Osteoblast (primary cell): ENCODE results near the gene PLD4. TPM values are rescaled to one million over a fixed set of nuclear protein-coding genes. Genes with fewer than 3 reads are reported as not detected.

ENCODE experiments used
- DNase-seq: peaks from one replicate; pipeline ENCODE4 v3.0.0; 2011; ENCODE audit warnings: low spot score, mixed read lengths; ENCODE audit not compliant: insufficient read length; ENCODE audit errors: missing footprints
- H2AFZ ChIP-seq: 2 replicates; pipeline ENCODE4 v1.6.0; 2011; ENCODE audit warnings: mild to moderate bottlenecking, low read length
- H3K27ac ChIP-seq: 2 replicates; pipeline ENCODE4 v1.5.1; 2011; ENCODE audit warnings: mild to moderate bottlenecking, low read depth, low read length, moderate library complexity
- H3K27me3 ChIP-seq: 2 replicates; pipeline ENCODE4 v1.6.0; 2012; ENCODE audit warnings: mild to moderate bottlenecking, control low read depth, inconsistent platforms, low read length, moderate library complexity; ENCODE audit not compliant: insufficient read depth
- H3K36me3 ChIP-seq: 2 replicates; pipeline ENCODE4 v1.5.1; 2011; ENCODE audit warnings: mild to moderate bottlenecking, low read length, control low read depth, moderate library complexity; ENCODE audit not compliant: insufficient read depth
- H3K4me1 ChIP-seq: 2 replicates; pipeline ENCODE4 v1.5.1; 2011; ENCODE audit warnings: mild to moderate bottlenecking, low read length, control low read depth, moderate library complexity; ENCODE audit not compliant: insufficient read depth
- H3K4me2 ChIP-seq: 2 replicates; pipeline ENCODE4 v1.6.0; 2011; ENCODE audit warnings: mild to moderate bottlenecking, low read length; ENCODE audit not compliant: insufficient read depth
- H3K4me3 ChIP-seq: fragments of 200-600 bp; sonication (generic); 3 replicates; pipeline ENCODE4 v1.5.1; 2012; ENCODE audit warnings: mild to moderate bottlenecking, low read length, inconsistent platforms; ENCODE audit not compliant: insufficient read depth
- H3K79me2 ChIP-seq: 2 replicates; pipeline ENCODE4 v1.6.0; 2012; ENCODE audit warnings: mild to moderate bottlenecking, low read length, control low read depth, inconsistent platforms; ENCODE audit not compliant: insufficient read depth
- H3K9me3 ChIP-seq: 2 replicates; pipeline ENCODE4 v1.5.1; 2011; ENCODE audit warnings: low read depth, low read length, control low read depth
- H4K20me1 ChIP-seq: 2 replicates; pipeline ENCODE4 v1.6.0; 2012; ENCODE audit warnings: mild to moderate bottlenecking, low read length, control low read depth; ENCODE audit not compliant: insufficient read depth
- CTCF ChIP-seq: IDR thresholded peaks from 2 replicates; pipeline ENCODE4 v1.5.1; 2011; ENCODE audit warnings: mild to moderate bottlenecking, low read depth, low read length, moderate library complexity; ENCODE audit errors: extremely low read depth
- total RNA-seq: library from RNA; depleted of rRNA; stranded (reverse); fragments of >200 nt; gene quantifications from 2 replicates; pipeline ENCODE4 v1.2.3, GENCODE V29; 2012

PLD4 gene
- total RNA-seq, 1 donor, result not detected

GRCh38 chr14:104957146-104958113 lies 32.8 kb downstream of the PLD4 start:
- peak; percentile 58 for DNase-seq
- Histone ChIP-seq H3K79me2 (no peaks in the 10 kb centered on the region), H3K27me3 (no peaks in the 10 kb centered on the region), H3K27ac (no peak overlapping the region), H2AFZ (no peak overlapping the region), H3K4me1 (no peaks in the 10 kb centered on the region), H4K20me1 (no peaks in the 10 kb centered on the region), H3K9me3 (no peaks in the 10 kb centered on the region), H3K4me3 (no peak overlapping the region), H3K4me2 (no peak overlapping the region), H3K36me3 (no peaks in the 10 kb centered on the region)
- TF ChIP-seq CTCF, result no peak

GRCh38 chr14:104964546-104964945 lies 39.9 kb downstream of the PLD4 start:
- Histone ChIP-seq H3K79me2 (peaks cover 4% of the 10 kb centered on the region), H3K4me2 (no peak overlapping the region)
- no peak for TF ChIP-seq CTCF

GRCh38 chr14:104965561-104966231 lies 41.0 kb downstream of the PLD4 start:
- H3K4me1 ChIP-seq, result peaks cover 15% of the 10 kb centered on the region
- H3K36me3 ChIP-seq, result no peaks in the 10 kb centered on the region
- no peaks in the 10 kb centered on the region for H3K27me3 ChIP-seq
- no peak overlapping the region for H3K4me2 ChIP-seq
- H3K27ac ChIP-seq, result no peak overlapping the region
- H4K20me1 ChIP-seq, result no peaks in the 10 kb centered on the region
- TF ChIP-seq CTCF, result no peak
- H3K4me3 ChIP-seq, result no peak overlapping the region
- DNase-seq, result peak; percentile 73
- no peak overlapping the region for H2AFZ ChIP-seq
- no peaks in the 10 kb centered on the region for H3K9me3 ChIP-seq
- H3K79me2 ChIP-seq, result peaks cover 4% of the 10 kb centered on the region

More at GRCh38 chr14:104964546-104964945, 39.9 kb downstream of the PLD4 start:
- peaks cover 12% of the 10 kb centered on the region for H3K4me1 ChIP-seq
- H3K9me3 ChIP-seq, result no peaks in the 10 kb centered on the region
- H3K27me3 ChIP-seq, result no peaks in the 10 kb centered on the region
- no peaks in the 10 kb centered on the region for H4K20me1 ChIP-seq
- H3K36me3 ChIP-seq, result no peaks in the 10 kb centered on the region
- peak; percentile 4 for DNase-seq
- H3K27ac ChIP-seq, result no peak overlapping the region
- no peak overlapping the region for H2AFZ ChIP-seq
- no peak overlapping the region for H3K4me3 ChIP-seq
